ENCODE results near the gene OR2S2. TPM values are rescaled to one million over a fixed set of nuclear protein-coding genes. Genes with fewer than 3 reads are reported as not detected.
"Not testable (repeated sequence)": the region's sequence is repeated elsewhere in the genome, so short reads cannot be mapped to it uniquely, and the experiment has no call there.

OR2S2 gene, protein sequence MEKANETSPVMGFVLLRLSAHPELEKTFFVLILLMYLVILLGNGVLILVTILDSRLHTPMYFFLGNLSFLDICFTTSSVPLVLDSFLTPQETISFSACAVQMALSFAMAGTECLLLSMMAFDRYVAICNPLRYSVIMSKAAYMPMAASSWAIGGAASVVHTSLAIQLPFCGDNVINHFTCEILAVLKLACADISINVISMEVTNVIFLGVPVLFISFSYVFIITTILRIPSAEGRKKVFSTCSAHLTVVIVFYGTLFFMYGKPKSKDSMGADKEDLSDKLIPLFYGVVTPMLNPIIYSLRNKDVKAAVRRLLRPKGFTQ
- total RNA-seq (not detected in 2 replicates), polyA plus RNA-seq (not detected in 2 replicates)

GRCh38 chr9:35958104-35958837 is at the start of gene OR2S2:
Gene OR2S2 (minus strand): TSS chr9:35958154. CDS start chr9:35958098, 56 bp downstream.
- Histone ChIP-seq H3K36me3 (no peaks in the 10 kb centered on the region), H3K27ac (no peak within 1 kb of the TSS), H3K27me3 (peaks cover 45% of the 10 kb centered on the region), H3K4me1 (ENCODE audit: low read depth) (no peaks in the 10 kb centered on the region), H3K9me3 (ENCODE audit: low read depth) (no peaks in the 10 kb centered on the region), H3K4me3 (no peak within 1 kb of the TSS)
- TF ChIP-seq, protein P1, sequence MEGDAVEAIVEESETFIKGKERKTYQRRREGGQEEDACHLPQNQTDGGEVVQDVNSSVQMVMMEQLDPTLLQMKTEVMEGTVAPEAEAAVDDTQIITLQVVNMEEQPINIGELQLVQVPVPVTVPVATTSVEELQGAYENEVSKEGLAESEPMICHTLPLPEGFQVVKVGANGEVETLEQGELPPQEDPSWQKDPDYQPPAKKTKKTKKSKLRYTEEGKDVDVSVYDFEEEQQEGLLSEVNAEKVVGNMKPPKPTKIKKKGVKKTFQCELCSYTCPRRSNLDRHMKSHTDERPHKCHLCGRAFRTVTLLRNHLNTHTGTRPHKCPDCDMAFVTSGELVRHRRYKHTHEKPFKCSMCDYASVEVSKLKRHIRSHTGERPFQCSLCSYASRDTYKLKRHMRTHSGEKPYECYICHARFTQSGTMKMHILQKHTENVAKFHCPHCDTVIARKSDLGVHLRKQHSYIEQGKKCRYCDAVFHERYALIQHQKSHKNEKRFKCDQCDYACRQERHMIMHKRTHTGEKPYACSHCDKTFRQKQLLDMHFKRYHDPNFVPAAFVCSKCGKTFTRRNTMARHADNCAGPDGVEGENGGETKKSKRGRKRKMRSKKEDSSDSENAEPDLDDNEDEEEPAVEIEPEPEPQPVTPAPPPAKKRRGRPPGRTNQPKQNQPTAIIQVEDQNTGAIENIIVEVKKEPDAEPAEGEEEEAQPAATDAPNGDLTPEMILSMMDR (IDR thresholded peaks at IDR 0.05; ENCODE audit: low read depth, low read length) = no peak
- peak in 1 of 2 donors; percentile 40 for DNase-seq (ENCODE audit: low read depth in 1 of 2, low spot score in 1 of 2)

- Histone ChIP-seq H3K4me3 (no peak overlapping the region), H3K9me3 (ENCODE audit: low read depth) (no peaks in the 10 kb centered on the region), H3K27ac (no peak overlapping the region), H3K36me3 (no peaks in the 10 kb centered on the region), H3K4me1 (ENCODE audit: low read depth) (no peaks in the 10 kb centered on the region), H3K27me3 (peaks cover 59% of the 10 kb centered on the region)
- TF ChIP-seq, protein P1 (IDR thresholded peaks at IDR 0.05; ENCODE audit: low read depth, low read length) = no peak
- DNase-seq (ENCODE audit: low read depth in 1 of 2, low spot score in 1 of 2) = no peak
Observed at GRCh38 chr9:36007316-36007708, 49.4 kb upstream of the OR2S2 start.

GRCh38 chr9:36006549-36007315 is 48.8 kb upstream of the OR2S2 start:
- Histone ChIP-seq H3K4me1 (ENCODE audit: low read depth) (no peaks in the 10 kb centered on the region), H3K36me3 (no peaks in the 10 kb centered on the region), H3K27ac (no peak overlapping the region), H3K4me3 (no peak overlapping the region), H3K27me3 (peaks cover 59% of the 10 kb centered on the region), H3K9me3 (ENCODE audit: low read depth) (no peaks in the 10 kb centered on the region)
- TF ChIP-seq, protein P1 (IDR thresholded peaks at IDR 0.05; ENCODE audit: low read depth, low read length) = no peak
- no peak for DNase-seq (ENCODE audit: low read depth in 1 of 2, low spot score in 1 of 2)

GRCh38 chr9:36005891-36006290 is 47.9 kb upstream of the OR2S2 start:
- no peaks in the 10 kb centered on the region for H3K4me1 ChIP-seq (ENCODE audit: low read depth)
- no peak overlapping the region for H3K27ac ChIP-seq
- peaks cover 51% of the 10 kb centered on the region for H3K27me3 ChIP-seq
- H3K36me3 ChIP-seq = no peaks in the 10 kb centered on the region
- TF ChIP-seq, protein P1 (IDR thresholded peaks at IDR 0.05; ENCODE audit: low read depth, low read length) = no peak
- no peak for DNase-seq (ENCODE audit: low read depth in 1 of 2, low spot score in 1 of 2)
- no peak overlapping the region for H3K4me3 ChIP-seq
- H3K9me3 ChIP-seq (ENCODE audit: low read depth) = no peaks in the 10 kb centered on the region

DNA sequence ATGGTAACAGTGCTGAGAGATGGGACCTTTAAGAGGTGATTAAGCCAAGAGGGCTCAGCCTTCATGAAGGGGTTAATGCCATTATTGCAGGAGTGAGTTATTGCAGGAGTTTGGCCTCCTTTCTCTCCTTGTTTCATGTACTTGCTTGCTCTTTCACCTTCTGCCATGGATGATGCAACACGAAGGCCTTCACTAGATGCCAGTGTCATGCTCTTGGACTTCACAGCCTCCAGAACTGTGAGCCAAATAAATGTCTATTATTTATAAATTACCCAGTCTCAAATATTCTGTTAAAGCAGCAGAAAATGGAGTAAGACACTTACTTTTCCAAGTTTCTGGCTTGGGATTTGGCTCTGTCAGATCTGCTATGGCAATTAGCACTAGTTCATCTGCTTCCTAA is 40.4 kb upstream of the OR2S2 start:
- DNase-seq (ENCODE audit: low read depth in 1 of 2, low spot score in 1 of 2) = no peak
- Histone ChIP-seq H3K36me3 (no peaks in the 10 kb centered on the region), H3K27me3 (peaks cover 9% of the 10 kb centered on the region), H3K4me1 (ENCODE audit: low read depth) (peaks cover 4% of the 10 kb centered on the region), H3K27ac (no peak overlapping the region), H3K4me3 (no peak overlapping the region), H3K9me3 (ENCODE audit: low read depth) (no peaks in the 10 kb centered on the region)
- TF ChIP-seq, protein P1 (IDR thresholded peaks at IDR 0.05; ENCODE audit: low read depth, low read length) = no peak

DNA sequence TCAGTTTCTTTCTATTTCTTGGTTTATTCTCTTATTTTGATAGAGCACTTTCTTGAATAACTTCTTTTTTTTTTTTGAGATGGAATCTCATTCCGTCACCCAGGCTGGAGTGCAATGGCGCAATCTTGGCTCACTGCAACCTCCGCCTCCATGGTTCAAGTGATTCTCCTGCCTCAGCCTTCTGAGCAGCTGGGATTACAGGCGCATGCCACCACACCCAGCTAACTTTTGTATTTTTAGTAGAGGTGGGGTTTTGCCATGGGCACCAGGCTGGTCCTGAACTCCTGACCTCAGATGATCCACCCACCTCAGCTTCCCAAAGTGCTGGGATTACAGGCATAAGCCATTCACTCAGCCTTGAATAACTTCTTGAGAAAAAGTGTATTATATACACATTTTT is 39.1 kb upstream of the OR2S2 start:
- not testable (repeated sequence) for H3K4me3 ChIP-seq; H3K4me1 ChIP-seq (ENCODE audit: low read depth); H3K27me3 ChIP-seq; H3K36me3 ChIP-seq; DNase-seq (ENCODE audit: low read depth in 1 of 2, low spot score in 1 of 2); H3K9me3 ChIP-seq (ENCODE audit: low read depth); H3K27ac ChIP-seq
